Measurements from ENCODE around the gene NHEJ1.

DNA sequence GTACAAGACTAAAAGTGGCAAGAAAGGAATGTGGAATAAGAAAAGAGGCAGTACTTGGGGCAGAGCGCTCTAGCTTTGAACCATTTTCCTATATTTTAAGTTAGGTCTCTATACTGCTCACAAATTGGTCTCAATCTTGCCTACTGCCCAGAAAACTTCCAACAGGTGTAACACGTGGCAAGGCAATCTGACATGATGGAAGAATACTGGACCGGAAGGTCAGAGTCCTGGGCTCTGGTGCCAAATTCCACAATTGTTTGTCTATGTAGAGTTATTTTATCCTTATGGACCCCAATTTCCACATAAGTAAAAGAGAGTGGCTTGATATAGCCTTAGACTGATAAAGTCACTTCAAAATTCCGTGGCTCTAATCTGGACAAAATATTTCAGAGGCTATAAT, 28.9 kb downstream of the NHEJ1 start:
- TF ChIP-seq ELF1 (IDR thresholded peaks at IDR 0.05; ENCODE audit: borderline replicate concordance, low read depth) = no peak
- TF ChIP-seq, protein P1, sequence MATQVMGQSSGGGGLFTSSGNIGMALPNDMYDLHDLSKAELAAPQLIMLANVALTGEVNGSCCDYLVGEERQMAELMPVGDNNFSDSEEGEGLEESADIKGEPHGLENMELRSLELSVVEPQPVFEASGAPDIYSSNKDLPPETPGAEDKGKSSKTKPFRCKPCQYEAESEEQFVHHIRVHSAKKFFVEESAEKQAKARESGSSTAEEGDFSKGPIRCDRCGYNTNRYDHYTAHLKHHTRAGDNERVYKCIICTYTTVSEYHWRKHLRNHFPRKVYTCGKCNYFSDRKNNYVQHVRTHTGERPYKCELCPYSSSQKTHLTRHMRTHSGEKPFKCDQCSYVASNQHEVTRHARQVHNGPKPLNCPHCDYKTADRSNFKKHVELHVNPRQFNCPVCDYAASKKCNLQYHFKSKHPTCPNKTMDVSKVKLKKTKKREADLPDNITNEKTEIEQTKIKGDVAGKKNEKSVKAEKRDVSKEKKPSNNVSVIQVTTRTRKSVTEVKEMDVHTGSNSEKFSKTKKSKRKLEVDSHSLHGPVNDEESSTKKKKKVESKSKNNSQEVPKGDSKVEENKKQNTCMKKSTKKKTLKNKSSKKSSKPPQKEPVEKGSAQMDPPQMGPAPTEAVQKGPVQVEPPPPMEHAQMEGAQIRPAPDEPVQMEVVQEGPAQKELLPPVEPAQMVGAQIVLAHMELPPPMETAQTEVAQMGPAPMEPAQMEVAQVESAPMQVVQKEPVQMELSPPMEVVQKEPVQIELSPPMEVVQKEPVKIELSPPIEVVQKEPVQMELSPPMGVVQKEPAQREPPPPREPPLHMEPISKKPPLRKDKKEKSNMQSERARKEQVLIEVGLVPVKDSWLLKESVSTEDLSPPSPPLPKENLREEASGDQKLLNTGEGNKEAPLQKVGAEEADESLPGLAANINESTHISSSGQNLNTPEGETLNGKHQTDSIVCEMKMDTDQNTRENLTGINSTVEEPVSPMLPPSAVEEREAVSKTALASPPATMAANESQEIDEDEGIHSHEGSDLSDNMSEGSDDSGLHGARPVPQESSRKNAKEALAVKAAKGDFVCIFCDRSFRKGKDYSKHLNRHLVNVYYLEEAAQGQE (IDR thresholded peaks at IDR 0.05; ENCODE audit: low read depth) = no peak
- TF ChIP-seq, protein P2, sequence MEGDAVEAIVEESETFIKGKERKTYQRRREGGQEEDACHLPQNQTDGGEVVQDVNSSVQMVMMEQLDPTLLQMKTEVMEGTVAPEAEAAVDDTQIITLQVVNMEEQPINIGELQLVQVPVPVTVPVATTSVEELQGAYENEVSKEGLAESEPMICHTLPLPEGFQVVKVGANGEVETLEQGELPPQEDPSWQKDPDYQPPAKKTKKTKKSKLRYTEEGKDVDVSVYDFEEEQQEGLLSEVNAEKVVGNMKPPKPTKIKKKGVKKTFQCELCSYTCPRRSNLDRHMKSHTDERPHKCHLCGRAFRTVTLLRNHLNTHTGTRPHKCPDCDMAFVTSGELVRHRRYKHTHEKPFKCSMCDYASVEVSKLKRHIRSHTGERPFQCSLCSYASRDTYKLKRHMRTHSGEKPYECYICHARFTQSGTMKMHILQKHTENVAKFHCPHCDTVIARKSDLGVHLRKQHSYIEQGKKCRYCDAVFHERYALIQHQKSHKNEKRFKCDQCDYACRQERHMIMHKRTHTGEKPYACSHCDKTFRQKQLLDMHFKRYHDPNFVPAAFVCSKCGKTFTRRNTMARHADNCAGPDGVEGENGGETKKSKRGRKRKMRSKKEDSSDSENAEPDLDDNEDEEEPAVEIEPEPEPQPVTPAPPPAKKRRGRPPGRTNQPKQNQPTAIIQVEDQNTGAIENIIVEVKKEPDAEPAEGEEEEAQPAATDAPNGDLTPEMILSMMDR (IDR thresholded peaks at IDR 0.05 in 2 of 3, conservative IDR thresholded peaks at IDR 0.05 in 1 of 3; ENCODE audit: borderline replicate concordance in 1 of 3, insufficient read depth in 1 of 3, low read depth in 2 of 3, low read length in 2 of 3) = no peak
- TF ChIP-seq POLR2A (IDR thresholded peaks at IDR 0.05; ENCODE audit: borderline replicate concordance, extremely low read depth, insufficient read depth, insufficient read length) = no peak
- TF ChIP-seq EGR1 (IDR thresholded peaks at IDR 0.05; ENCODE audit: low read depth) = no peak
- no peak for TF ChIP-seq ZBTB33 (IDR thresholded peaks at IDR 0.05; ENCODE audit: extremely low read depth, insufficient replicate concordance, low read length)
- TF ChIP-seq JUND (IDR thresholded peaks at IDR 0.05) = no peak
- TF ChIP-seq, protein P3, sequence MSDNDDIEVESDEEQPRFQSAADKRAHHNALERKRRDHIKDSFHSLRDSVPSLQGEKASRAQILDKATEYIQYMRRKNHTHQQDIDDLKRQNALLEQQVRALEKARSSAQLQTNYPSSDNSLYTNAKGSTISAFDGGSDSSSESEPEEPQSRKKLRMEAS (IDR thresholded peaks at IDR 0.05) = no peak
- TF ChIP-seq EZH2 (IDR thresholded peaks at IDR 0.05) = no peak
- TF ChIP-seq CBX3 (IDR thresholded peaks at IDR 0.05; ENCODE audit: low read depth) = no peak
- no peak for TF ChIP-seq CEBPB (IDR thresholded peaks at IDR 0.05; ENCODE audit: low read depth)

Measured in HCT116 (cell line).